ENCODE results near the gene UGT1A10. TPM values are rescaled to one million over a fixed set of nuclear protein-coding genes. Genes with fewer than 3 reads are reported as not detected.

UGT1A10 gene
- polyA plus RNA-seq, 1 donor from 2014 or later = not detected

DNA sequence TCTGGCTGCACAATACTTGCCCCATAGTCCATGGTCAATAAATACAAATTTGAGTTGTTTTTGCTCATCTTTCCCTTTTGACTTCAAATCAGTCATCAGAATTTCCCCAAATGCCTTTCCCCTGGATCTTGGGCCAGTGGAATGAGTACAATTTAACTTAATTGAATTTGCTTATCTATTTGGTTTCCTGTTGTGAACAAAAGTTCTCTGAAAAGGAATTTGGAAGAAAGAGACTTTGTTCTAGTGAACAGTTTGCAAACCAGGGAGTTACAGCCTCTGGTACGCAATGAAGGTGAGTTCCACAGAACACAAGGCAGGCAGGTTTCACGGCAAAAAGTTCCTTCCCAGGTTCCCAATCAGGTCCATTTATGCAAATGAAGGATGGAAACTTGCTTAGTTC, 122.6 kb downstream of the UGT1A10 start:
- Histone ChIP-seq H4K20me1 (ENCODE audit: insufficient read depth) (no peaks in the 10 kb centered on the region), H3K9me2 (ENCODE audit: insufficient read depth, low read length) (no peaks in the 10 kb centered on the region), H3K9ac (ENCODE audit: low read length) (no peak overlapping the region), H3K4me2 (ENCODE audit: low read length) (no peak overlapping the region), H3F3A (ENCODE audit: insufficient read depth, low read length, poor library complexity, severe bottlenecking) (no peaks in the 10 kb centered on the region), H3K36me3 (ENCODE audit: insufficient read depth, low read length) (no peaks in the 10 kb centered on the region), H3K4me3 (ENCODE audit: low read length) (no peak overlapping the region), H3K27me3 (ENCODE audit: insufficient read depth, low read depth, low read length) (no peaks in the 10 kb centered on the region), H3K79me2 (replicated peaks; ENCODE audit: insufficient read depth, low read length) (no peaks in the 10 kb centered on the region), H3K27ac (ENCODE audit: low read length) (no peak overlapping the region), H3K9me3 (ENCODE audit: low read length) (no peaks in the 10 kb centered on the region), H2AFZ (ENCODE audit: low read depth, low read length) (no peak overlapping the region)
- TF ChIP-seq POLR2AphosphoS5 (IDR thresholded peaks at IDR 0.05) (no peak), EP300 (conservative IDR thresholded peaks at IDR 0.05; ENCODE audit: poor library complexity, severe bottlenecking) (no peak), RAD21 (conservative IDR thresholded peaks at IDR 0.05) (no peak), SMC3 (conservative IDR thresholded peaks at IDR 0.05; ENCODE audit: poor library complexity) (no peak), TAF1 (IDR thresholded peaks at IDR 0.05; ENCODE audit: low read depth) (no peak), EZH2 (IDR thresholded peaks at IDR 0.05; ENCODE audit: borderline replicate concordance, insufficient read depth, low read length, poor library complexity, severe bottlenecking) (no peak), MXI1 (conservative IDR thresholded peaks at IDR 0.05; ENCODE audit: poor library complexity, severe bottlenecking) (no peak)
- TF ChIP-seq, protein P1, sequence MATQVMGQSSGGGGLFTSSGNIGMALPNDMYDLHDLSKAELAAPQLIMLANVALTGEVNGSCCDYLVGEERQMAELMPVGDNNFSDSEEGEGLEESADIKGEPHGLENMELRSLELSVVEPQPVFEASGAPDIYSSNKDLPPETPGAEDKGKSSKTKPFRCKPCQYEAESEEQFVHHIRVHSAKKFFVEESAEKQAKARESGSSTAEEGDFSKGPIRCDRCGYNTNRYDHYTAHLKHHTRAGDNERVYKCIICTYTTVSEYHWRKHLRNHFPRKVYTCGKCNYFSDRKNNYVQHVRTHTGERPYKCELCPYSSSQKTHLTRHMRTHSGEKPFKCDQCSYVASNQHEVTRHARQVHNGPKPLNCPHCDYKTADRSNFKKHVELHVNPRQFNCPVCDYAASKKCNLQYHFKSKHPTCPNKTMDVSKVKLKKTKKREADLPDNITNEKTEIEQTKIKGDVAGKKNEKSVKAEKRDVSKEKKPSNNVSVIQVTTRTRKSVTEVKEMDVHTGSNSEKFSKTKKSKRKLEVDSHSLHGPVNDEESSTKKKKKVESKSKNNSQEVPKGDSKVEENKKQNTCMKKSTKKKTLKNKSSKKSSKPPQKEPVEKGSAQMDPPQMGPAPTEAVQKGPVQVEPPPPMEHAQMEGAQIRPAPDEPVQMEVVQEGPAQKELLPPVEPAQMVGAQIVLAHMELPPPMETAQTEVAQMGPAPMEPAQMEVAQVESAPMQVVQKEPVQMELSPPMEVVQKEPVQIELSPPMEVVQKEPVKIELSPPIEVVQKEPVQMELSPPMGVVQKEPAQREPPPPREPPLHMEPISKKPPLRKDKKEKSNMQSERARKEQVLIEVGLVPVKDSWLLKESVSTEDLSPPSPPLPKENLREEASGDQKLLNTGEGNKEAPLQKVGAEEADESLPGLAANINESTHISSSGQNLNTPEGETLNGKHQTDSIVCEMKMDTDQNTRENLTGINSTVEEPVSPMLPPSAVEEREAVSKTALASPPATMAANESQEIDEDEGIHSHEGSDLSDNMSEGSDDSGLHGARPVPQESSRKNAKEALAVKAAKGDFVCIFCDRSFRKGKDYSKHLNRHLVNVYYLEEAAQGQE (IDR thresholded peaks at IDR 0.05; ENCODE audit: borderline replicate concordance) = no peak
- TF ChIP-seq, protein P2, sequence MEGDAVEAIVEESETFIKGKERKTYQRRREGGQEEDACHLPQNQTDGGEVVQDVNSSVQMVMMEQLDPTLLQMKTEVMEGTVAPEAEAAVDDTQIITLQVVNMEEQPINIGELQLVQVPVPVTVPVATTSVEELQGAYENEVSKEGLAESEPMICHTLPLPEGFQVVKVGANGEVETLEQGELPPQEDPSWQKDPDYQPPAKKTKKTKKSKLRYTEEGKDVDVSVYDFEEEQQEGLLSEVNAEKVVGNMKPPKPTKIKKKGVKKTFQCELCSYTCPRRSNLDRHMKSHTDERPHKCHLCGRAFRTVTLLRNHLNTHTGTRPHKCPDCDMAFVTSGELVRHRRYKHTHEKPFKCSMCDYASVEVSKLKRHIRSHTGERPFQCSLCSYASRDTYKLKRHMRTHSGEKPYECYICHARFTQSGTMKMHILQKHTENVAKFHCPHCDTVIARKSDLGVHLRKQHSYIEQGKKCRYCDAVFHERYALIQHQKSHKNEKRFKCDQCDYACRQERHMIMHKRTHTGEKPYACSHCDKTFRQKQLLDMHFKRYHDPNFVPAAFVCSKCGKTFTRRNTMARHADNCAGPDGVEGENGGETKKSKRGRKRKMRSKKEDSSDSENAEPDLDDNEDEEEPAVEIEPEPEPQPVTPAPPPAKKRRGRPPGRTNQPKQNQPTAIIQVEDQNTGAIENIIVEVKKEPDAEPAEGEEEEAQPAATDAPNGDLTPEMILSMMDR (IDR thresholded peaks at IDR 0.05; ENCODE audit: poor library complexity, severe bottlenecking) = no peak

DNA sequence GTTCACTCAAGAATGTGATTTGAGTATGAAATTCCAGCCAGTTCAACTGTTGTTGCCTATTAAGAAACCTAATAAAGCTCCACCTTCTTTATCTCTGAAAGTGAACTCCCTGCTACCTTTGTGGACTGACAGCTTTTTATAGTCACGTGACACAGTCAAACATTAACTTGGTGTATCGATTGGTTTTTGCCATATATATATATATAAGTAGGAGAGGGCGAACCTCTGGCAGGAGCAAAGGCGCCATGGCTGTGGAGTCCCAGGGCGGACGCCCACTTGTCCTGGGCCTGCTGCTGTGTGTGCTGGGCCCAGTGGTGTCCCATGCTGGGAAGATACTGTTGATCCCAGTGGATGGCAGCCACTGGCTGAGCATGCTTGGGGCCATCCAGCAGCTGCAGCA, 123.8 kb downstream of the UGT1A10 start, which contains the start of gene UGT1A1:
Gene UGT1A1 (plus strand): TSS at position 228 of the 400 bp plus-strand sequence. CDS start 18 bp downstream, at position 246.
- H3K9me2 ChIP-seq (ENCODE audit: insufficient read depth, low read length) = no peaks in the 10 kb centered on the region
- no peak within 1 kb of the TSS for H3K4me3 ChIP-seq (ENCODE audit: low read length)
- no peak within 1 kb of the TSS for H2AFZ ChIP-seq (ENCODE audit: low read depth, low read length)
- no peak for TF ChIP-seq EP300 (conservative IDR thresholded peaks at IDR 0.05; ENCODE audit: poor library complexity, severe bottlenecking)
- no peak for TF ChIP-seq MXI1 (conservative IDR thresholded peaks at IDR 0.05; ENCODE audit: poor library complexity, severe bottlenecking)
- no peak for TF ChIP-seq TAF1 (IDR thresholded peaks at IDR 0.05; ENCODE audit: low read depth)
- no peak for TF ChIP-seq SMC3 (conservative IDR thresholded peaks at IDR 0.05; ENCODE audit: poor library complexity)
- no peak for TF ChIP-seq EZH2 (IDR thresholded peaks at IDR 0.05; ENCODE audit: borderline replicate concordance, insufficient read depth, low read length, poor library complexity, severe bottlenecking)
- TF ChIP-seq, protein P2 (IDR thresholded peaks at IDR 0.05; ENCODE audit: poor library complexity, severe bottlenecking) = no peak
- no peak for TF ChIP-seq RAD21 (conservative IDR thresholded peaks at IDR 0.05)
- no peak within 1 kb of the TSS for H3K27ac ChIP-seq (ENCODE audit: low read length)
- no peaks in the 10 kb centered on the region for H3K27me3 ChIP-seq (ENCODE audit: insufficient read depth, low read depth, low read length)
- H3K9me3 ChIP-seq (ENCODE audit: low read length) = no peaks in the 10 kb centered on the region
- no peak within 1 kb of the TSS for H3K4me2 ChIP-seq (ENCODE audit: low read length)
- H3F3A ChIP-seq (ENCODE audit: insufficient read depth, low read length, poor library complexity, severe bottlenecking) = no peaks in the 10 kb centered on the region
- no peaks in the 10 kb centered on the region for H3K36me3 ChIP-seq (ENCODE audit: insufficient read depth, low read length)
- no peaks in the 10 kb centered on the region for H3K79me2 ChIP-seq (replicated peaks; ENCODE audit: insufficient read depth, low read length)
- no peaks in the 10 kb centered on the region for H4K20me1 ChIP-seq (ENCODE audit: insufficient read depth)
- H3K9ac ChIP-seq (ENCODE audit: low read length) = no peak within 1 kb of the TSS

All from neural cell (in vitro differentiated cells).